Thymus (tissue), 11 donors: ENCODE results near the gene TTLL7. TPM values are rescaled to one million over a fixed set of nuclear protein-coding genes. Genes with fewer than 3 reads are reported as not detected.

Experiments
- DNase-seq, 9 donors: peaks; one replicate each; pipeline ENCODE4 v3.0.0-alpha.2; 2013; ENCODE audit warnings: low spot score in 9 of 9, low read depth in 6 of 9, missing footprints in 1 of 9
- H3K27ac ChIP-seq, 2 donors: one replicate each; pipeline ENCODE4 v1.5.1; 2013; ENCODE audit warnings: control low read depth in 1 of 2, low read depth in 1 of 2, low read length in 1 of 2, mild to moderate bottlenecking in 1 of 2, moderate library complexity in 1 of 2
- H3K27me3 ChIP-seq, 2 donors: one replicate each; pipeline ENCODE4 v1.5.1; 2013; ENCODE audit warnings: low read length in 1 of 2; ENCODE audit not compliant: control insufficient read depth in 2 of 2, insufficient read depth in 1 of 2
- H3K36me3 ChIP-seq, 2 donors: one replicate each; pipeline ENCODE4 v1.5.1; 2013; ENCODE audit warnings: low read length in 1 of 2, mild to moderate bottlenecking in 1 of 2, moderate library complexity in 1 of 2; ENCODE audit not compliant: control insufficient read depth in 2 of 2, insufficient read depth in 2 of 2
- H3K4me1 ChIP-seq, 2 donors: one replicate each; pipeline ENCODE4 v1.5.1; 2013; ENCODE audit warnings: low read length in 2 of 2; ENCODE audit not compliant: control insufficient read depth in 2 of 2, insufficient read depth in 2 of 2
- H3K4me3 ChIP-seq, 2 donors: one replicate each; pipeline ENCODE4 v1.5.1; 2013; ENCODE audit warnings: low read length in 2 of 2, control low read depth in 1 of 2, mild to moderate bottlenecking in 1 of 2
- H3K9me3 ChIP-seq, 2 donors: one replicate each; pipeline ENCODE4 v1.5.1; 2013; ENCODE audit warnings: low read length in 1 of 2, mild to moderate bottlenecking in 1 of 2; ENCODE audit not compliant: control insufficient read depth in 2 of 2, insufficient read depth in 1 of 2
- WGBS: extraction: QIAGEN DNeasy Blood & Tissue Kit; methylation state at CpG from one replicate; pipeline ENCODE4 v1.1.7; 2013; 5-methylcytosine and 5-hydroxymethylcytosine counted together
- polyA plus RNA-seq: library from polyadenylated mRNA; stranded (reverse); fragments of 200-250 nt; gene quantifications from one replicate; pipeline ENCODE4 v1.2.3, GENCODE V29; 2013
- total RNA-seq: library from RNA; stranded (reverse); fragments of 120-200 nt; gene quantifications from one replicate; pipeline ENCODE4 v1.2.4, GENCODE V29; 2013
- donor health status: healthy.

Gene TTLL7
- total and polyA plus RNA-seq, 2 donors: 0.94 to 1.9 TPM

DNA sequence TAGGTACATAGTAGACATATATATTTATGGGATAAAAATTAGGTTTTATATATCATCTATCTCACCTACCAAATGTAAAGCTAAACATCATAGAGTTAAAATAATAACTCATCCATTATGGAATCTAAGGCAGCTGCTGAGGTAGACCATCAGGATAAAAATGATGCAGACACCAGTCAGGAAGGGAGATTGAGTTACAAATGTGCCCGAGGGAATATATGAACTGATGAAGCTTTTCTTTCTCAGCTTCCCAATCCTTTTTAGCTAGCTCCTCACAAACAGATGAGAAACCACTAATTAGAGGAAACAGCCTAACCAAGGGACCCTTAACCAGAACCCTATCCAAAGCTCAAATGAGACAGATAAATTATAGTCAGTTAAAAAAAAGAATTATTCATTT lies 20.9 kb downstream of the TTLL7 start:
- Histone ChIP-seq H3K9me3 (no peaks in the 10 kb centered on the region), H3K4me3 (no peak overlapping the region), H3K27me3 (no peaks in the 10 kb centered on the region), H3K27ac (no peak overlapping the region), H3K4me1 (no peaks in the 10 kb centered on the region), H3K36me3 (no peaks in the 10 kb centered on the region)
- 91% methylated on average over 1 of the region's 1 CpG for WGBS
- no peak for DNase-seq

DNA sequence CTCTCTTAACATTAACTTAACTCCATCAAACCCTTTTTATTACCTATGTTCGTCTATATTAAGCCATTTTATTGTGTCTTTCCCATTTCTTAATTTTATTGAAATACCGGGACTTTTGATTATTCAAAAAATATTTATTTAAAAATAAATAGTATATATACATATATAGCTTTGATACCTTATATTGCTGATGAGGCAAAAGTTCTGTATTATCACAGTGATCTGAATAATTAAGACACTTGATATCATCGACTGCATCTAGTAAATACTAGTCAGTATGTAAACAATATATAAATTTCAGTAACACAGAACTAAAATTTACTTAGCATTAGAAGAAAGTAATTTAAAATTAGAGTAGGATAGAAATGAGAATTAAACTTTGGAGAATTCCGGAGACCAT lies 22.0 kb downstream of the TTLL7 start:
- Histone ChIP-seq H3K9me3 (no peaks in the 10 kb centered on the region), H3K27ac (no peak overlapping the region), H3K36me3 (no peaks in the 10 kb centered on the region), H3K27me3 (no peaks in the 10 kb centered on the region), H3K4me1 (no peaks in the 10 kb centered on the region), H3K4me3 (no peak overlapping the region)
- no peak for DNase-seq
- WGBS: 82% methylated on average over 4 of the region's 4 CpGs

DNA sequence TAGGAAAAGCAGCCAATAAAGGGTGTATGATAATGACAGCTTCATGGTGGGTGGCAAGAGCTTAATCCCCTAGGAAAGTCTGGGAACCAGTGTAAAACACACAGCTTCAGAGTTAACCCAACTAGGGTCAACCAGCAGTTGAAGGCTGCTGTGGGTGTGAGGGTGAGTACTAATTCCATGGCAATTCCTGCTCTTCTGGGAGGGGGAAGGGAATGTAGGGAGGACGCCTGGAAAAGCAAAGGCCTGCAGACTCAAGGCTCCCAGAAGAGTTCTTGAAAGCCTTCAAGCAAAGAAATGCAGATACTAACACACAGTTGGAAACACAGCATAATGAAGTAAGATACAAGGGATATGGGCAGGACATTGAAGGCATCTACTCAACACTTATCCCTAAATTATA lies 28.1 kb downstream of the TTLL7 start:
- no peaks in the 10 kb centered on the region for H3K36me3 ChIP-seq
- H3K27ac ChIP-seq: no peak overlapping the region
- WGBS: 98% methylated on average over 1 of the region's 1 CpG
- DNase-seq: no peak
- no peak overlapping the region for H3K4me3 ChIP-seq
- H3K9me3 ChIP-seq: no peaks in the 10 kb centered on the region
- no peaks in the 10 kb centered on the region for H3K27me3 ChIP-seq
- no peaks in the 10 kb centered on the region for H3K4me1 ChIP-seq

DNA sequence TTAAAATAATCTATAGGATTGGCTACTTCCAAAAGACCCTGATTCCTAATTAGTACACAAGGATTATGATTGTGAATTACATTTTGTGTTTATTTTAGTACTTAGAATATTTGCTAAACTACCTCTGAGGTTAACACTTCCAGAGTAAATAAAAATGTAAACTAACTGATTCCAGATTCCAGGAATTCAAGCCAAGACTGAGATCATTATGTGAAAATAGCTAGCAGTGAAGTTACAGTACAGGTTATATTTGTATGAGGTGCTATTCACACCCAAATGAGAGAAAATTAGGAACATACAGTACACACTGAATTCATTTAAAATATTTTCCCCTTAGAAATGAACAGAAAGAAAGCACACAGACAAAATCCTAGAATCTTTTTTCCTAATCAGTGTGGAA lies 28.8 kb downstream of the TTLL7 start:
- no peak overlapping the region for H3K27ac ChIP-seq
- H3K36me3 ChIP-seq: no peaks in the 10 kb centered on the region
- H3K27me3 ChIP-seq: no peaks in the 10 kb centered on the region
- H3K9me3 ChIP-seq: no peaks in the 10 kb centered on the region
- no peaks in the 10 kb centered on the region for H3K4me1 ChIP-seq
- DNase-seq: no peak
- H3K4me3 ChIP-seq: no peak overlapping the region

DNA sequence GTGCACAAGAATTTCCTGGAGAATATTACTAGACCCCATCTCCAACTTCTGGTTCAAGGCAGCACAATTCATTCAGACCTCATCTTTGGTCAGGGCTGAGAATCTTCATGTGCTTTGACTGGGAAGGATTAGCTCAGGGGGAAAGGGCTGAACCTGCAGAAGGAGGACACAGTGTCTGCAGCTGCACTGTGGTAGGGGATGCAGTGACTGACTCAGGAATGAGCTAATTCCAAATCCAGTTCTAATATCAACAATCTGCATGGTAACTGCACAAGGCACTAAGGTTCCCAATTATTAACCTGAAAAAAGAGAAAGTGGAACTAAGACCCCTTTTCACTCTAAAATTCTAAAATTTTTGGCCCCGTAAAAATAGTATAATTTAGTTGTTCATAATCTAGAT lies 31.6 kb downstream of the TTLL7 start:
- WGBS: 98% methylated on average over 1 of the region's 1 CpG
- no peak for DNase-seq
- H3K27me3 ChIP-seq: no peaks in the 10 kb centered on the region
- no peak overlapping the region for H3K4me3 ChIP-seq
- H3K27ac ChIP-seq: no peak overlapping the region
- H3K36me3 ChIP-seq: no peaks in the 10 kb centered on the region
- no peaks in the 10 kb centered on the region for H3K9me3 ChIP-seq
- no peaks in the 10 kb centered on the region for H3K4me1 ChIP-seq

DNA sequence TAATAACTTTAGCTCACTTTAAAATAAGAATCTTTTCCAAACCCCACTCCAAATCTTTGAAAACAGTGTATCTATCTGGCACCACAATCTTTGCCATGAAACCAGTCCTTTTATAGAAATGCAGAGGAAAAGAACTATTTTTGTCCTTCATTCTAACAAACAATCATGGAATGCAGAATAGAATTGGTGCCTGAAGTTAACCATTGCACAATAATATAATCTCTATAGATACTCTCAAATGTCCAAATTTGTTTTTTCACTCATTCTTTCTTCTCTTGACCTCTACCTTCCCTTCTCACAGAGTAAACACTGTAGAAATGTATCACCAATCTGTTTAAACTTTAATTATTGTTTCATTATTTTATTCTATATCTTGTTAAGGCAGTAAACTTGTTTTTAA lies 34.8 kb downstream of the TTLL7 start:
- Histone ChIP-seq H3K4me1 (no peaks in the 10 kb centered on the region), H3K36me3 (no peaks in the 10 kb centered on the region), H3K27me3 (no peaks in the 10 kb centered on the region), H3K4me3 (no peak overlapping the region), H3K27ac (no peak overlapping the region), H3K9me3 (no peaks in the 10 kb centered on the region)
- no peak for DNase-seq

DNA sequence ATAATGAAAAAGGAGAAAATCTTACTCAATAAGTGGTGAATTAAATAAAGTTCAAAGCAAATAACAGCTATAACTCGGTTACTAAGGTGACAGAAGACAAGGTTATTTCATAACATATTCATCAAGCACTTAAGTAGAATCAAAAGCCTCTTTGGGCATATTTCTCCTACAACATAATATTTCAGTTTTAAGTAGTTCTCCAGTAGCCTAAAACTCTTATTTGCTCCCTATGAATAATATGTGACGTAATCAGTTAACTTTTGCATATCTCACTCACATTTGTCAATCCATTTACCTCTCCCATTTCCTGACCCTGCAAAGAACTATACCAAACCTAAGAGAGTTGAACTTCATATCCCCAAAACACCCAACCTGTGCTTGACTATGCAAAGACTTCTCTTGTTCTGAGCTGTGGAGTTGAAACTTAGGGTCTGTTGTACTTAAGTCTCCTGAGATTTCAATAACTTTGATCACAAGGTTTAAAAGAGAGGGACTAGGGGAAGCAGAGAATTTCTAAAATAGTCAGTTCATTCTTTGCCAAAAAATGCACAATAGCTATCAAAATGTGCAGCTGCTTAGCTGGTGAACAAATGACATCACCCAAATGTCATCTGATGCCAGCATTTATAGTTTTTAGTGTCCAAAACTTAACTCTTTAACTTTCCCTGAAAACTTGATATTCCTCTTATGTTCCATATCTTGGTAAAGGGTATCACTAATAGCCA lies 37.2 kb downstream of the TTLL7 start:
- Histone ChIP-seq H3K27ac (no peak overlapping the region), H3K27me3 (no peaks in the 10 kb centered on the region), H3K4me3 (no peak overlapping the region), H3K36me3 (no peaks in the 10 kb centered on the region), H3K9me3 (no peaks in the 10 kb centered on the region), H3K4me1 (no peaks in the 10 kb centered on the region)
- WGBS: 75% methylated on average over 2 of the region's 2 CpGs
- DNase-seq: no peak

DNA sequence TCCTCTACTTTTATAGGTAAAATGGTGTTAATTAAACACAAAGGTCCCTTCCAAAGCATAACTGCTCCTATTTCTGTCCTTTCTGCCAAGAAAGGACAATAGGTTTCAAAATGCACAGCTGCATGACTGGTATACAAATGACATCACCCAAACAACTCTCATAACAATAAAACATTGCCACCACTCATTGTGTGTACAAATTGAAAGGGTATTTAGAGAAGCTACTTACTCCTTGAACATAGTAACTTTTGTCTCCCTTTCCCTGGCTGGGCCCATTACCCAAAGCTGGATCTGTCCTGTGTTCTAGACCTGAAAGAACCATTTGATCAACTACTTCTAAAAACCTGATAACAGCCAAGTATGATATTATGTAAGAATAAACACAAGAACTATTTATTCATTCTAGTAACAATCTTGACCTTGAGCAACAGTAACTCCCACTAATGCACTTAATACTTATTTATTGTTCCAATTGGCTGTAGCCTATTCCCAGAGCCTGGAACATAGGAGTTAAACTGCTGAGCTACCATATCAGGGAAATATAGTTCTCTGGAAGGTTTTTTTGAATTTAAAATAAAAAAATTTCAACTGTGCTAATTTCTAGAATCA lies 38.2 kb downstream of the TTLL7 start:
- Histone ChIP-seq H3K27ac (no peak overlapping the region), H3K4me3 (no peak overlapping the region), H3K9me3 (no peaks in the 10 kb centered on the region), H3K27me3 (no peaks in the 10 kb centered on the region), H3K36me3 (no peaks in the 10 kb centered on the region), H3K4me1 (no peaks in the 10 kb centered on the region)
- DNase-seq: no peak

DNA sequence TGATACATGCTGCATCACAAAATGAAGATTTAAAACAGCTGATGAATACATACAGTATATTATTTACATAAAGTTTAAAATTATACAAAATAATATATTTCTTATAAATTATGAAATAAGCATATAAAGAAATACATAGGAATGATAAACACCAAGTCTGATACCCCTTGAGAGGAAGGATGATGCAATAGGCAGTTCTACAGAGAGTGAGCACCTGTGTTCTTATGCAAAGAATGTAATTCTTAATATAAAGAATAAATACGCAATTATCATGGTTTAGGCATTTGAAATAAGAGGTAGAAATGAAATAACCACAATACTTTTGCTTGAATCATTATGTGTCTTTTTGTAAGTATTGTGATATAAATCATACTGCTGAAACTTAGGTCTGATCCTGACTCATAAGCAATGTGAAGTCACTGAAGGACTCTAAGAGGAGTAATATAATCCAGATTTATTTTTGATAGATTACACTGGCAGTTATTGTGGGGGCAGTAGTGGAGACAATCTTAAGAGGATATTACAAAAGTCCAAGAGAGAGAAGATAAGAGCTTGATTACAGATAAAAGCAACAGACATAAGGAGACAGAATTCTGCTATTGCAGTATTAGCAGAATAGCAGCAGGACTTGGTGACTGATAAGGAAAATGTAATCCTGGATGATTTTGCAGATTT lies 39.0 kb downstream of the TTLL7 start:
- Histone ChIP-seq H3K4me3 (no peak overlapping the region), H3K9me3 (no peaks in the 10 kb centered on the region), H3K27me3 (no peaks in the 10 kb centered on the region), H3K36me3 (no peaks in the 10 kb centered on the region), H3K4me1 (no peaks in the 10 kb centered on the region), H3K27ac (no peak overlapping the region)
- 98% methylated on average over 1 of the region's 1 CpG for WGBS
- no peak for DNase-seq
